Measurements from ENCODE around the gene NR1H4. TPM values are rescaled to one million over a fixed set of nuclear protein-coding genes. Genes with fewer than 3 reads are reported as not detected.

Gene NR1H4
- total and polyA plus RNA-seq, 2 experiments from 2014 or later = not detected

GRCh38 chr12:100448656-100449055 is 25.0 kb upstream of the NR1H4 start (continued):
- no peak for TF ChIP-seq CTCF (conservative IDR thresholded peaks at IDR 0.05; ENCODE audit: low read depth in 2 of 2)
- no peak for TF ChIP-seq POLR2AphosphoS5 (IDR thresholded peaks at IDR 0.05; ENCODE audit: low read depth)
- TF ChIP-seq ZNF114 (CRISPR knock-in tag; IDR thresholded peaks at IDR 0.05) = no peak
- TF ChIP-seq JUNB (IDR thresholded peaks at IDR 0.05; ENCODE audit: unreplicated experiment) = no peak
- TF ChIP-seq ETS1 (IDR thresholded peaks at IDR 0.05) = no peak

GRCh38 chr12:100450735-100451134 is 22.9 kb upstream of the NR1H4 start:
- Histone ChIP-seq H3K27me3 (ENCODE audit: insufficient read depth) (no peaks in the 10 kb centered on the region), H3K4me2 (no peak overlapping the region), H3K27ac (ENCODE audit: low read depth) (no peak overlapping the region), H3K36me3 (ENCODE audit: insufficient read depth) (no peaks in the 10 kb centered on the region), H3F3A (replicated peaks; ENCODE audit: low read depth) (no peaks in the 10 kb centered on the region), H3K4me3 (no peak overlapping the region), H4K20me1 (replicated peaks; ENCODE audit: insufficient read depth) (no peaks in the 10 kb centered on the region), H3K79me2 (replicated peaks; ENCODE audit: insufficient read depth) (no peaks in the 10 kb centered on the region), H3K4me1 (ENCODE audit: insufficient read depth) (no peaks in the 10 kb centered on the region; the same call in 1 of the 2 replicates), H2AFZ (peak overlapping the region; percentile 11; the same call in 1 of the 2 replicates), H3K9me2 (ENCODE audit: insufficient read depth) (no peaks in the 10 kb centered on the region; the same call in 1 of the 2 replicates)
- ATAC-seq (no peak), DNase-seq (ENCODE audit: low spot score) (no peak)
- no peaks in the 10 kb centered on the region for H3K9me3 Mint-ChIP-seq
- H3K27ac Mint-ChIP-seq = no peak overlapping the region
- H3K4me3 Mint-ChIP-seq = no peak overlapping the region
- H3K36me3 Mint-ChIP-seq (ENCODE audit: low read depth) = no peaks in the 10 kb centered on the region
- H3K27me3 Mint-ChIP-seq (ENCODE audit: insufficient read depth, low read depth, poor library complexity) = peaks cover 3% of the 10 kb centered on the region
- peaks cover 10% of the 10 kb centered on the region for H3K4me1 Mint-ChIP-seq
- TF ChIP-seq CREB1 (CRISPR knock-in tag; IDR thresholded peaks at IDR 0.05; ENCODE audit: low read depth) (no peak), JUNB (IDR thresholded peaks at IDR 0.05; ENCODE audit: unreplicated experiment) (no peak), EZH2phosphoT487 (IDR thresholded peaks at IDR 0.05; ENCODE audit: unreplicated experiment) (no peak), NANOG (IDR thresholded peaks at IDR 0.05; ENCODE audit: borderline replicate concordance) (no peak), ETS1 (IDR thresholded peaks at IDR 0.05) (no peak), STAT1 (IDR thresholded peaks at IDR 0.05; ENCODE audit: unreplicated experiment) (no peak), REST (IDR thresholded peaks at IDR 0.05; ENCODE audit: unreplicated experiment) (no peak), ZNF114 (CRISPR knock-in tag; IDR thresholded peaks at IDR 0.05) (no peak), ZNF331 (CRISPR knock-in tag; IDR thresholded peaks at IDR 0.05; ENCODE audit: low read depth) (no peak), CTCF (conservative IDR thresholded peaks at IDR 0.05; ENCODE audit: low read depth in 2 of 2) (no peak)
